GM10266 (cell line): ENCODE data around the gene ARID4A.

ENCODE experiments used
- DNase-seq: peaks from one replicate; pipeline ENCODE4 v3.0.0; 2012; ENCODE audit errors: extremely low spot score
- CTCF ChIP-seq: IDR thresholded peaks from 2 replicates; pipeline ENCODE4 v1.5.1; 2012; ENCODE audit warnings: mild to moderate bottlenecking, low read depth; ENCODE audit not compliant: control insufficient read depth, insufficient read depth; ENCODE audit errors: missing control alignments

Gene ARID4A

GRCh38 chr14:58272588-58273372 lies 25.6 kb upstream of the ARID4A start:
- no peak for TF ChIP-seq CTCF
- DNase-seq, result no peak

- DNase-seq, result no peak
- TF ChIP-seq CTCF, result no peak
Observed at GRCh38 chr14:58274881-58275280, 23.5 kb upstream of the ARID4A start.

- DNase-seq, result no peak
- TF ChIP-seq CTCF, result no peak
Observed at GRCh38 chr14:58275527-58276190, 22.7 kb upstream of the ARID4A start.

GRCh38 chr14:58276208-58276607 lies 22.1 kb upstream of the ARID4A start:
- DNase-seq, result no peak
- no peak for TF ChIP-seq CTCF

GRCh38 chr14:58278177-58278576 lies 20.2 kb upstream of the ARID4A start:
- DNase-seq, result no peak
- no peak for TF ChIP-seq CTCF

GRCh38 chr14:58280954-58281787 lies 17.2 kb upstream of the ARID4A start:
- peak; percentile 23 for DNase-seq
- no peak for TF ChIP-seq CTCF
